Skin epidermis (tissue), 12 donors: ENCODE measurements around the gene LTBP4.

Experiments
- H3K27ac ChIP-seq, 21 experiments: fragments of 200-600 bp; sonication (generic) in 11 of 21; one replicate each; pipeline ENCODE4 v1.5.0; 2020; ENCODE audit warnings: mild to moderate bottlenecking in 3 of 21, inconsistent platforms in 2 of 21, moderate library complexity in 2 of 21
- H3K4me3 ChIP-seq, 7 experiments: fragments of 200-600 bp; sonication (generic) in 2 of 7; one replicate each; pipeline ENCODE4 v1.5.0; 2020; ENCODE audit warnings: inconsistent platforms in 2 of 7, mild to moderate bottlenecking in 2 of 7, moderate library complexity in 1 of 7

The LTBP4 gene

GRCh38 chr19:40594657-40595091, 6.5 kb upstream of the LTBP4 start:
- no peak overlapping the region for H3K4me3 ChIP-seq
- H3K27ac ChIP-seq, result no peak overlapping the region

- Histone ChIP-seq H3K27ac (no peak overlapping the region), H3K4me3 (no peak overlapping the region)
These were observed 4.4 kb upstream of the LTBP4 start for GRCh38 chr19:40596608-40597328.

- H3K4me3 ChIP-seq, result no peak overlapping the region
- no peak overlapping the region for H3K27ac ChIP-seq
These were observed 3.8 kb upstream of the LTBP4 start for GRCh38 chr19:40597329-40597838.

- Histone ChIP-seq H3K27ac (no peak overlapping the region), H3K4me3 (no peak overlapping the region)
These were observed 2.9 kb upstream of the LTBP4 start for GRCh38 chr19:40598121-40598917.

GRCh38 chr19:40598918-40599307, 2.3 kb upstream of the LTBP4 start:
- H3K4me3 ChIP-seq, result no peak overlapping the region
- peak overlapping the region in 1 of 21 experiments; percentile 68 for H3K27ac ChIP-seq

GRCh38 chr19:40599331-40599901, 1.8 kb upstream of the LTBP4 start:
- H3K4me3 ChIP-seq, result no peak overlapping the region
- peak overlapping the region in 5 of 21 experiments; percentile 18 to 79 (median 66) for H3K27ac ChIP-seq

- no peak overlapping the region for H3K4me3 ChIP-seq
- peak overlapping the region in 8 of 21 experiments; percentile 11 to 79 (median 60) for H3K27ac ChIP-seq
These were observed 1.1 kb upstream of the LTBP4 start for GRCh38 chr19:40599902-40600569.

- Histone ChIP-seq H3K27ac (peak overlapping the region in 7 of 21 experiments; percentile 11 to 79 (median 57)), H3K4me3 (peak overlapping the region in 4 of 7 experiments; percentile 33 to 53 (median 38))
These were observed 517 bp upstream of the LTBP4 start for GRCh38 chr19:40600570-40601133.

GRCh38 chr19:40603071-40603388, 1.9 kb downstream of the LTBP4 start:
- Histone ChIP-seq H3K4me3 (peak overlapping the region in 4 of 7 experiments; percentile 29 to 41 (median 34)), H3K27ac (peak overlapping the region in 19 of 21 experiments; percentile 29 to 84 (median 72))

- H3K27ac ChIP-seq, result peak overlapping the region in 20 of 21 experiments; percentile 29 to 84 (median 72)
These were observed 2.4 kb downstream of the LTBP4 start for GRCh38 chr19:40603389-40604170.

GRCh38 chr19:40604171-40604646, 3.0 kb downstream of the LTBP4 start:
- H3K27ac ChIP-seq, result peak overlapping the region in 10 of 21 experiments; percentile 61 to 84 (median 82)
- H3K4me3 ChIP-seq, result peak overlapping the region in 5 of 7 experiments; percentile 30 to 42 (median 38)

More at GRCh38 chr19:40603389-40604170, 2.4 kb downstream of the LTBP4 start:
- H3K4me3 ChIP-seq, result peak overlapping the region; percentile 26 to 42 (median 36)

GRCh38 chr19:40604647-40605215, 3.6 kb downstream of the LTBP4 start:
- Histone ChIP-seq H3K4me3 (peak overlapping the region; percentile 22 to 45 (median 42)), H3K27ac (peak overlapping the region in 20 of 21 experiments; percentile 13 to 91 (median 78))

GRCh38 chr19:40605216-40605971, 4.2 kb downstream of the LTBP4 start:
- peak overlapping the region; percentile 22 to 45 (median 42) for H3K4me3 ChIP-seq
- peak overlapping the region; percentile 13 to 91 (median 78) for H3K27ac ChIP-seq

- H3K27ac ChIP-seq, result peak overlapping the region in 11 of 21 experiments; percentile 3 to 77 (median 31)
- H3K4me3 ChIP-seq, result no peak overlapping the region
These were observed 6.4 kb downstream of the LTBP4 start for GRCh38 chr19:40607311-40608239.

- peak overlapping the region in 5 of 21 experiments; percentile 2 to 77 (median 19) for H3K27ac ChIP-seq
- H3K4me3 ChIP-seq, result no peak overlapping the region
These were observed 7.1 kb downstream of the LTBP4 start for GRCh38 chr19:40608240-40608621.

- Histone ChIP-seq H3K4me3 (peak overlapping the region in 4 of 7 experiments; percentile 38 to 53 (median 48)), H3K27ac (peak overlapping the region in 17 of 21 experiments; percentile 63 to 92 (median 84))
These were observed 7.8 kb downstream of the LTBP4 start for GRCh38 chr19:40608957-40609356.
